Measurements from ENCODE around the gene SELENON. TPM values are rescaled to one million over a fixed set of nuclear protein-coding genes. Genes with fewer than 3 reads are reported as not detected.

The SELENON gene
- total RNA-seq, 2 donors from 2014 or later: 6.6 to 9.6 TPM

- H3K4me3 Mint-ChIP-seq: no peak overlapping the region
- no peaks in the 10 kb centered on the region for H3K36me3 Mint-ChIP-seq
- no peaks in the 10 kb centered on the region for H3K9me3 Mint-ChIP-seq
- peaks cover 14 to 18% of the 10 kb centered on the region in 2 donors for H3K4me1 Mint-ChIP-seq (ENCODE audit: low read depth in 2 of 2)
- DNase-seq (ENCODE audit: low spot score): no peak
- ATAC-seq: peak in 1 of 2 donors; percentile 37
- H3K27me3 Mint-ChIP-seq: peaks cover 0 to 13% of the 10 kb centered on the region in 2 donors
- peak overlapping the region in 1 of 2 donors; percentile 17 for H3K27ac Mint-ChIP-seq
These were observed 24.8 kb upstream of the SELENON start for GRCh38 chr1:25774921-25775771.

GRCh38 chr1:25779388-25779787, 20.6 kb upstream of the SELENON start:
- Mint-ChIP-seq H3K9me3 (no peaks in the 10 kb centered on the region), H3K27ac (no peak overlapping the region), H3K4me1 (ENCODE audit: low read depth in 2 of 2) (peaks cover 10 to 11% of the 10 kb centered on the region in 2 donors), H3K27me3 (peaks cover 0 to 2% of the 10 kb centered on the region in 2 donors), H3K36me3 (no peaks in the 10 kb centered on the region), H3K4me3 (no peak overlapping the region)
- ATAC-seq (no peak), DNase-seq (ENCODE audit: low spot score) (no peak)

GRCh38 chr1:25779894-25780293, 20.1 kb upstream of the SELENON start:
- H3K27me3 Mint-ChIP-seq: peaks cover 0 to 2% of the 10 kb centered on the region in 2 donors
- H3K4me1 Mint-ChIP-seq (ENCODE audit: low read depth in 2 of 2): peaks cover 6 to 8% of the 10 kb centered on the region in 2 donors
- H3K4me3 Mint-ChIP-seq: no peak overlapping the region
- no peaks in the 10 kb centered on the region for H3K9me3 Mint-ChIP-seq
- H3K36me3 Mint-ChIP-seq: no peaks in the 10 kb centered on the region
- H3K27ac Mint-ChIP-seq: no peak overlapping the region
- DNase-seq (ENCODE audit: low spot score): no peak
- no peak for ATAC-seq

- H3K9me3 Mint-ChIP-seq: no peaks in the 10 kb centered on the region
- H3K4me1 Mint-ChIP-seq (ENCODE audit: low read depth in 2 of 2): peaks cover under 1 to 2% of the 10 kb centered on the region in 2 donors
- H3K36me3 Mint-ChIP-seq: no peaks in the 10 kb centered on the region
- H3K4me3 Mint-ChIP-seq: no peak overlapping the region
- ATAC-seq (no peak), DNase-seq (ENCODE audit: low spot score) (no peak)
- peaks cover 0 to 2% of the 10 kb centered on the region in 2 donors for H3K27me3 Mint-ChIP-seq
- no peak overlapping the region for H3K27ac Mint-ChIP-seq
These were observed 19.5 kb upstream of the SELENON start for GRCh38 chr1:25780318-25781129.

GRCh38 chr1:25781130-25781433, 18.9 kb upstream of the SELENON start:
- H3K9me3 Mint-ChIP-seq: no peaks in the 10 kb centered on the region
- no peaks in the 10 kb centered on the region for H3K4me1 Mint-ChIP-seq (ENCODE audit: low read depth in 2 of 2)
- DNase-seq (ENCODE audit: low spot score): no peak
- no peak overlapping the region for H3K4me3 Mint-ChIP-seq
- no peaks in the 10 kb centered on the region for H3K36me3 Mint-ChIP-seq
- H3K27me3 Mint-ChIP-seq: peaks cover 0 to 2% of the 10 kb centered on the region in 2 donors
- ATAC-seq: no peak
- no peak overlapping the region for H3K27ac Mint-ChIP-seq

GRCh38 chr1:25782608-25783201, 17.3 kb upstream of the SELENON start:
- Mint-ChIP-seq H3K27me3 (peaks cover 0 to 2% of the 10 kb centered on the region in 2 donors), H3K4me1 (ENCODE audit: low read depth in 2 of 2) (no peaks in the 10 kb centered on the region), H3K9me3 (no peaks in the 10 kb centered on the region), H3K4me3 (no peak overlapping the region), H3K27ac (no peak overlapping the region), H3K36me3 (no peaks in the 10 kb centered on the region)
- DNase-seq (ENCODE audit: low spot score) (no peak), ATAC-seq (no peak)

- Mint-ChIP-seq H3K36me3 (no peaks in the 10 kb centered on the region), H3K9me3 (no peaks in the 10 kb centered on the region), H3K4me3 (no peak overlapping the region), H3K27ac (no peak overlapping the region), H3K4me1 (ENCODE audit: low read depth in 2 of 2) (no peaks in the 10 kb centered on the region), H3K27me3 (peaks cover 0 to 2% of the 10 kb centered on the region in 2 donors)
- no peak for DNase-seq (ENCODE audit: low spot score)
- ATAC-seq: no peak
These were observed 15.4 kb upstream of the SELENON start for GRCh38 chr1:25784575-25785051.

GRCh38 chr1:25785333-25786067, 14.5 kb upstream of the SELENON start:
- no peaks in the 10 kb centered on the region for H3K36me3 Mint-ChIP-seq
- no peaks in the 10 kb centered on the region for H3K9me3 Mint-ChIP-seq
- H3K27ac Mint-ChIP-seq: no peak overlapping the region
- ATAC-seq (no peak), DNase-seq (ENCODE audit: low spot score) (no peak)
- H3K4me3 Mint-ChIP-seq: no peak overlapping the region
- peaks cover 0 to 2% of the 10 kb centered on the region in 2 donors for H3K27me3 Mint-ChIP-seq
- H3K4me1 Mint-ChIP-seq (ENCODE audit: low read depth in 2 of 2): no peaks in the 10 kb centered on the region

GRCh38 chr1:25786887-25787759, 12.9 kb upstream of the SELENON start:
- Mint-ChIP-seq H3K9me3 (no peaks in the 10 kb centered on the region), H3K4me3 (no peak overlapping the region), H3K36me3 (no peaks in the 10 kb centered on the region), H3K27ac (no peak overlapping the region), H3K27me3 (peaks cover 0 to 2% of the 10 kb centered on the region in 2 donors), H3K4me1 (ENCODE audit: low read depth in 2 of 2) (no peaks in the 10 kb centered on the region)
- DNase-seq (ENCODE audit: low spot score) (no peak), ATAC-seq (no peak)

GRCh38 chr1:25787760-25788166, 12.2 kb upstream of the SELENON start:
- H3K36me3 Mint-ChIP-seq: no peaks in the 10 kb centered on the region
- DNase-seq (ENCODE audit: low spot score): no peak
- H3K27me3 Mint-ChIP-seq: peaks cover 0 to 2% of the 10 kb centered on the region in 2 donors
- no peak for ATAC-seq
- H3K9me3 Mint-ChIP-seq: no peaks in the 10 kb centered on the region
- H3K4me3 Mint-ChIP-seq: no peak overlapping the region
- H3K27ac Mint-ChIP-seq: no peak overlapping the region
- H3K4me1 Mint-ChIP-seq (ENCODE audit: low read depth in 2 of 2): no peaks in the 10 kb centered on the region

- no peaks in the 10 kb centered on the region for H3K27me3 Mint-ChIP-seq
- ATAC-seq: no peak
- H3K4me1 Mint-ChIP-seq (ENCODE audit: low read depth in 2 of 2): no peaks in the 10 kb centered on the region
- H3K36me3 Mint-ChIP-seq: no peaks in the 10 kb centered on the region
- no peak overlapping the region for H3K4me3 Mint-ChIP-seq
- no peaks in the 10 kb centered on the region for H3K9me3 Mint-ChIP-seq
- DNase-seq (ENCODE audit: low spot score): no peak
- no peak overlapping the region for H3K27ac Mint-ChIP-seq
These were observed 9.5 kb upstream of the SELENON start for GRCh38 chr1:25790472-25790871.

- H3K9me3 Mint-ChIP-seq: no peaks in the 10 kb centered on the region
- ATAC-seq (no peak), DNase-seq (ENCODE audit: low spot score) (no peak)
- peaks cover 2 to 6% of the 10 kb centered on the region in 2 donors for H3K27me3 Mint-ChIP-seq
- H3K36me3 Mint-ChIP-seq: no peaks in the 10 kb centered on the region
- H3K27ac Mint-ChIP-seq: no peak overlapping the region
- peaks cover 9 to 10% of the 10 kb centered on the region in 2 donors for H3K4me1 Mint-ChIP-seq (ENCODE audit: low read depth in 2 of 2)
- no peak overlapping the region for H3K4me3 Mint-ChIP-seq
These were observed 7.9 kb upstream of the SELENON start for GRCh38 chr1:25792115-25792514.

All from natural killer cell treated with Interleukin-12 subunit alpha and Interleukin-12 subunit beta and Interleukin-15 and Interleukin-18, amount 100 ng/mL, for 72 hours (primary cell).